Measurements from ENCODE around the gene SGMS1. TPM values are rescaled to one million over a fixed set of nuclear protein-coding genes. Genes with fewer than 3 reads are reported as not detected.

The SGMS1 gene
- polyA plus RNA-seq, 1 of the 3 experiments (the other 2 are of a cell fraction), result 6.3 TPM

- POLR2A ChIA-PET, result no interaction called here
- CTCF ChIA-PET, result interaction anchor here (0.9 to 1.4 kb wide), 3 partner anchors 15 to 37 kb away, joined by 3 to 4 read pairs (median 3); no protein-coding TSS in a partner anchor
- H3K9me2 ChIP-seq, result no peaks in the 10 kb centered on the region
- no peak for DNase-seq
- TF ChIP-seq NRF1 (IDR thresholded peaks at IDR 0.05; ENCODE audit: low read depth, low read length) (no peak), MXI1 (IDR thresholded peaks at IDR 0.05; ENCODE audit: low read depth, low read length) (no peak), GATA2 (CRISPR knock-in tag; IDR thresholded peaks at IDR 0.05) (no peak), SMC3 (IDR thresholded peaks at IDR 0.05; ENCODE audit: low read depth, low read length) (no peak), FOXM1 (IDR thresholded peaks at IDR 0.05; ENCODE audit: low read depth) (no peak), TAF1 (IDR thresholded peaks at IDR 0.05; ENCODE audit: borderline replicate concordance, low read depth, low read length) (no peak), RXRA (IDR thresholded peaks at IDR 0.05; ENCODE audit: borderline replicate concordance, low read depth) (no peak), RAD21 (IDR thresholded peaks at IDR 0.05; ENCODE audit: low read length) (no peak), FOSL2 (IDR thresholded peaks at IDR 0.05; ENCODE audit: borderline replicate concordance, low read depth) (no peak), JUND (IDR thresholded peaks at IDR 0.05) (no peak), SIN3A (IDR thresholded peaks at IDR 0.05; ENCODE audit: borderline replicate concordance, low read depth, low read length) (no peak), NFIC (IDR thresholded peaks at IDR 0.05; ENCODE audit: borderline replicate concordance) (no peak), TCF12 (IDR thresholded peaks at IDR 0.05) (no peak), FOXJ3 (CRISPR knock-in tag; IDR thresholded peaks at IDR 0.05) (no peak), EZH2phosphoT487 (IDR thresholded peaks at IDR 0.05; ENCODE audit: borderline replicate concordance, low read depth) (no peak), GABPA (IDR thresholded peaks at IDR 0.05; ENCODE audit: low read depth) (no peak)
- TF ChIP-seq, protein P1, sequence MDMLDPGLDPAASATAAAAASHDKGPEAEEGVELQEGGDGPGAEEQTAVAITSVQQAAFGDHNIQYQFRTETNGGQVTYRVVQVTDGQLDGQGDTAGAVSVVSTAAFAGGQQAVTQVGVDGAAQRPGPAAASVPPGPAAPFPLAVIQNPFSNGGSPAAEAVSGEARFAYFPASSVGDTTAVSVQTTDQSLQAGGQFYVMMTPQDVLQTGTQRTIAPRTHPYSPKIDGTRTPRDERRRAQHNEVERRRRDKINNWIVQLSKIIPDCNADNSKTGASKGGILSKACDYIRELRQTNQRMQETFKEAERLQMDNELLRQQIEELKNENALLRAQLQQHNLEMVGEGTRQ (IDR thresholded peaks at IDR 0.05; ENCODE audit: borderline replicate concordance, low read depth, low read length), result no peak
- TF ChIP-seq, protein P2, sequence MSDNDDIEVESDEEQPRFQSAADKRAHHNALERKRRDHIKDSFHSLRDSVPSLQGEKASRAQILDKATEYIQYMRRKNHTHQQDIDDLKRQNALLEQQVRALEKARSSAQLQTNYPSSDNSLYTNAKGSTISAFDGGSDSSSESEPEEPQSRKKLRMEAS (IDR thresholded peaks at IDR 0.05; ENCODE audit: low read depth), result no peak
- TF ChIP-seq, protein P3, sequence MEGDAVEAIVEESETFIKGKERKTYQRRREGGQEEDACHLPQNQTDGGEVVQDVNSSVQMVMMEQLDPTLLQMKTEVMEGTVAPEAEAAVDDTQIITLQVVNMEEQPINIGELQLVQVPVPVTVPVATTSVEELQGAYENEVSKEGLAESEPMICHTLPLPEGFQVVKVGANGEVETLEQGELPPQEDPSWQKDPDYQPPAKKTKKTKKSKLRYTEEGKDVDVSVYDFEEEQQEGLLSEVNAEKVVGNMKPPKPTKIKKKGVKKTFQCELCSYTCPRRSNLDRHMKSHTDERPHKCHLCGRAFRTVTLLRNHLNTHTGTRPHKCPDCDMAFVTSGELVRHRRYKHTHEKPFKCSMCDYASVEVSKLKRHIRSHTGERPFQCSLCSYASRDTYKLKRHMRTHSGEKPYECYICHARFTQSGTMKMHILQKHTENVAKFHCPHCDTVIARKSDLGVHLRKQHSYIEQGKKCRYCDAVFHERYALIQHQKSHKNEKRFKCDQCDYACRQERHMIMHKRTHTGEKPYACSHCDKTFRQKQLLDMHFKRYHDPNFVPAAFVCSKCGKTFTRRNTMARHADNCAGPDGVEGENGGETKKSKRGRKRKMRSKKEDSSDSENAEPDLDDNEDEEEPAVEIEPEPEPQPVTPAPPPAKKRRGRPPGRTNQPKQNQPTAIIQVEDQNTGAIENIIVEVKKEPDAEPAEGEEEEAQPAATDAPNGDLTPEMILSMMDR (IDR thresholded peaks at IDR 0.05), result no peak
- TF ChIP-seq, protein P4, sequence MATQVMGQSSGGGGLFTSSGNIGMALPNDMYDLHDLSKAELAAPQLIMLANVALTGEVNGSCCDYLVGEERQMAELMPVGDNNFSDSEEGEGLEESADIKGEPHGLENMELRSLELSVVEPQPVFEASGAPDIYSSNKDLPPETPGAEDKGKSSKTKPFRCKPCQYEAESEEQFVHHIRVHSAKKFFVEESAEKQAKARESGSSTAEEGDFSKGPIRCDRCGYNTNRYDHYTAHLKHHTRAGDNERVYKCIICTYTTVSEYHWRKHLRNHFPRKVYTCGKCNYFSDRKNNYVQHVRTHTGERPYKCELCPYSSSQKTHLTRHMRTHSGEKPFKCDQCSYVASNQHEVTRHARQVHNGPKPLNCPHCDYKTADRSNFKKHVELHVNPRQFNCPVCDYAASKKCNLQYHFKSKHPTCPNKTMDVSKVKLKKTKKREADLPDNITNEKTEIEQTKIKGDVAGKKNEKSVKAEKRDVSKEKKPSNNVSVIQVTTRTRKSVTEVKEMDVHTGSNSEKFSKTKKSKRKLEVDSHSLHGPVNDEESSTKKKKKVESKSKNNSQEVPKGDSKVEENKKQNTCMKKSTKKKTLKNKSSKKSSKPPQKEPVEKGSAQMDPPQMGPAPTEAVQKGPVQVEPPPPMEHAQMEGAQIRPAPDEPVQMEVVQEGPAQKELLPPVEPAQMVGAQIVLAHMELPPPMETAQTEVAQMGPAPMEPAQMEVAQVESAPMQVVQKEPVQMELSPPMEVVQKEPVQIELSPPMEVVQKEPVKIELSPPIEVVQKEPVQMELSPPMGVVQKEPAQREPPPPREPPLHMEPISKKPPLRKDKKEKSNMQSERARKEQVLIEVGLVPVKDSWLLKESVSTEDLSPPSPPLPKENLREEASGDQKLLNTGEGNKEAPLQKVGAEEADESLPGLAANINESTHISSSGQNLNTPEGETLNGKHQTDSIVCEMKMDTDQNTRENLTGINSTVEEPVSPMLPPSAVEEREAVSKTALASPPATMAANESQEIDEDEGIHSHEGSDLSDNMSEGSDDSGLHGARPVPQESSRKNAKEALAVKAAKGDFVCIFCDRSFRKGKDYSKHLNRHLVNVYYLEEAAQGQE (IDR thresholded peaks at IDR 0.05; ENCODE audit: low read depth, low read length), result no peak
- no peaks in the 10 kb centered on the region for H3K9me3 ChIP-seq
- no peak overlapping the region for H3K4me3 ChIP-seq (ENCODE audit: low read depth in 2 of 2, low read length in 1 of 2)
- H3K36me3 ChIP-seq (replicated peaks in 1 of 2; ENCODE audit: control insufficient read depth in 1 of 2, insufficient read depth in 2 of 2, low read length in 1 of 2), result peaks cover 0 to 6% of the 10 kb centered on the region in 2 experiments
- H2AFZ ChIP-seq (ENCODE audit: low read depth), result no peak overlapping the region
- no peaks in the 10 kb centered on the region for H3K27me3 ChIP-seq (ENCODE audit: insufficient read depth)
- H3K4me2 ChIP-seq, result no peak overlapping the region
- H3K9ac ChIP-seq, result no peak overlapping the region
- no peaks in the 10 kb centered on the region for H3K4me1 ChIP-seq (ENCODE audit: control insufficient read depth in 1 of 2, insufficient read depth in 2 of 2, low read depth in 1 of 2, low read length in 1 of 2)
- 75% methylated on average over 7 of the region's 7 CpGs for WGBS (ENCODE audit: low lambda C conversion rate)
- H3K79me2 ChIP-seq (ENCODE audit: insufficient read depth), result peaks cover 70% of the 10 kb centered on the region
- no peak overlapping the region for H3K27ac ChIP-seq (ENCODE audit: low read depth in 2 of 2, low read length in 1 of 2)
- H3F3A ChIP-seq (replicated peaks; ENCODE audit: insufficient read depth), result no peaks in the 10 kb centered on the region
- H4K20me1 ChIP-seq (ENCODE audit: insufficient read depth), result no peaks in the 10 kb centered on the region
Measured at GRCh38 chr10:50404021-50404773, 219.6 kb downstream of the SGMS1 start.
